Nephron (organoid): ENCODE results near the gene SMIM9.
"Not testable (repeated sequence)": the region's sequence is repeated elsewhere in the genome, so short reads cannot be mapped to it uniquely, and the experiment has no call there.

Experiments
- H3K27ac Mint-ChIP-seq, 3 experiments: 2 replicates each; pipeline ENCODE4 v1.8.0; 2020; ENCODE audit warnings: mixed read lengths in 3 of 3, mild to moderate bottlenecking in 2 of 3, moderate library complexity in 1 of 3
- H3K27me3 Mint-ChIP-seq: 2 replicates; pipeline ENCODE4 v1.8.0; 2021; ENCODE audit warnings: low read depth, mild to moderate bottlenecking, moderate library complexity, mixed read lengths
- H3K36me3 Mint-ChIP-seq: 2 replicates; pipeline ENCODE4 v1.8.0; 2020; ENCODE audit warnings: low read depth, mixed read lengths
- H3K4me1 Mint-ChIP-seq: 2 replicates; pipeline ENCODE4 v1.8.0; 2020; ENCODE audit warnings: mixed read lengths
- H3K4me3 Mint-ChIP-seq, 3 experiments: 2 replicates each; pipeline ENCODE4 v1.8.0; 2020; ENCODE audit warnings: mild to moderate bottlenecking in 3 of 3, mixed read lengths in 3 of 3, moderate library complexity in 2 of 3
- H3K9me3 Mint-ChIP-seq: 2 replicates; pipeline ENCODE4 v1.8.0; 2020; ENCODE audit warnings: mixed read lengths
- CTCF ChIP-seq, 3 experiments: fragments of 200-600 bp; sonication (generic); IDR thresholded peaks; one replicate each; pipeline ENCODE4 v1.5.0; 2021; ENCODE audit warnings: antibody characterized with exemption in 3 of 3; ENCODE audit not compliant: unreplicated experiment in 3 of 3

The SMIM9 gene

DNA sequence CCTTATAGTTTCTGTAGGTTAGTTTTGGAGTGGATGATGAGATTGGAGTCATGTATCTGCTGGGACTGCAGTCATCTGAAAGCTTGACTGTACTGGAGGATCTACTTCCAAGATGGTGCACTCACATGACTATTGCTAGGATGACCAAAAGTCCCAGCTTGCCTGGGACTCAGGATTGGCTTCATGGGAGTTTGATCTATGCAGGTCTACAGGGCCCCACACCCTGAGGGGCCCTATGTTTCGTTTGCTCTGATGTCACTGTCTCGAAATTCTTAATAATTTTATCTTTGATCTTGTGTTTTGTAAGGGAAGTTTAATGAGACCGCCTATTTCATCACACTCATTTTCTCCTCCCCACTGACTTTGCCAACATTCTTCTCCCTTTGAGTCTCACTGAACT, at the start of gene SMIM9:
Gene SMIM9 (minus strand): TSS at position 101 of the 400 bp plus-strand sequence. CDS start 3,806 bp downstream, outside the sequence.
- Mint-ChIP-seq H3K4me1 (no peaks in the 10 kb centered on the region), H3K9me3 (peaks cover 16% of the 10 kb centered on the region), H3K27ac (no peak within 1 kb of the TSS), H3K27me3 (peaks cover 4% of the 10 kb centered on the region), H3K36me3 (no peaks in the 10 kb centered on the region), H3K4me3 (no peak within 1 kb of the TSS)
- no peak for TF ChIP-seq CTCF (IDR thresholded peaks at IDR 0.05; ENCODE audit: unreplicated experiment in 3 of 3)

DNA sequence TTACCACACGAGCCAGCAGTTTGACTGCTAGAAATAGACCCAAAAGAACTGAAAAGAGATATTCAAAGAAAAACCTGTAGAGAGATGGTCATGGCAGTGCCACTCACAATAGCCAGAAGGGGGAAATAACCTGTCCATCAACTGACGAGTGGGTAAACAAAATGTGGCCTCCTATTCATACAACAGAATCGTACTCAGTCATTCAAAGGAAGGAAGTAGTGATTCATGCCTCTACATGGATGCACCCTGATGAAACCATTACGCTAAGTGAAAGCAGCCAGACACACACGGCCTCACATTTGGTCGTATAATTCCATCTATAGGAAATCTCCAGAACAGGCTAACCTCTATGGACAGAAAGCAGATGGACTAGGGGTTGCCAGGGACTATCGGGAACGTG, 49.6 kb upstream of the SMIM9 start:
- not testable (repeated sequence) for H3K4me3 Mint-ChIP-seq, H3K4me1 Mint-ChIP-seq, H3K36me3 Mint-ChIP-seq, H3K27ac Mint-ChIP-seq, H3K27me3 Mint-ChIP-seq
- peaks cover 11% of the 10 kb centered on the region for H3K9me3 Mint-ChIP-seq

- Mint-ChIP-seq H3K27ac (no peak overlapping the region), H3K4me3 (no peak overlapping the region), H3K27me3 (no peaks in the 10 kb centered on the region), H3K9me3 (peaks cover 42% of the 10 kb centered on the region), H3K36me3 (no peaks in the 10 kb centered on the region), H3K4me1 (no peaks in the 10 kb centered on the region)
- TF ChIP-seq CTCF (IDR thresholded peaks at IDR 0.05; ENCODE audit: unreplicated experiment in 3 of 3), result no peak
Measured at GRCh38 chrX:154873329-154873728, 38.9 kb upstream of the SMIM9 start.

DNA sequence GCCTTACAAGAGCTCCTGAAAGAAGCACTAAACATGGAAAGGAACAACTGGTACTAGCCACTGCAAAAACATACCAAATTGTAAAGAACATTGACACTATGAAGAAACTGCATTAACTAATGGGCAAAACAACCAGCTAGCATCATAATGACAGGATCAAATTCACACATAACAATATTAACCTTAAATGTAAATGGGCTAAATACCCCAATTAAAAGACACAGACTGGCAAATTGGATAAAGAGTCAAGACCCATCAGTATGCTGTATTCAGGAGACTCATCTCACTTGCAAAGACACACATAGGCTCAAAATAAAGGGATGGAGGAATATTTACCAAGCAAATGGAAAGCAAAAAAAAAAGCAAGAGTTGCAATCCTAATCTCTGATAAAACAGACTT, 34.1 kb upstream of the SMIM9 start:
- H3K9me3 Mint-ChIP-seq, result peaks cover 65% of the 10 kb centered on the region
- not testable (repeated sequence) for H3K27ac Mint-ChIP-seq, H3K36me3 Mint-ChIP-seq, H3K4me1 Mint-ChIP-seq, H3K27me3 Mint-ChIP-seq, H3K4me3 Mint-ChIP-seq

DNA sequence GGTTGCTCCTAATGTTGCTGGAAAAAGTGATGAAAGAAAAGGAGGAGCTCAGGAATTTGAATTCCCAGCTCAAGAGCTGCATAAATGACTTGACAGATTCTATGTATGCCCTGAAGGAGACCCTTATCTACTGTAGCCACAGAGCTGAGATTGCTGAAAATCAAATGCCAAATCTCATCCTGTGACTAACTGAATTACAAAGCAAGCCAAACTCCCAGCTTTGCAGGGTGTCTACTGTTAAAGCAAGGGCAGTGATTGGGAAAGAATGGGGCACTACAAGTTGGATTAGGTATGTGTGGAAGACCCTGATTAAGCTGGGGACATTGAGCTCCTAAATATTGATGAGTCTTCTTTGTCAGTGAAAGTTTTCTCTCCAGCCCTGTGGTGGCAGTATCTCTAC, 20.8 kb upstream of the SMIM9 start:
- no peak for TF ChIP-seq CTCF (IDR thresholded peaks at IDR 0.05; ENCODE audit: unreplicated experiment in 3 of 3)
- H3K4me3 Mint-ChIP-seq, result no peak overlapping the region
- peaks cover 37% of the 10 kb centered on the region for H3K9me3 Mint-ChIP-seq
- H3K36me3 Mint-ChIP-seq, result no peaks in the 10 kb centered on the region
- H3K27ac Mint-ChIP-seq, result no peak overlapping the region
- H3K27me3 Mint-ChIP-seq, result no peaks in the 10 kb centered on the region
- H3K4me1 Mint-ChIP-seq, result no peaks in the 10 kb centered on the region

DNA sequence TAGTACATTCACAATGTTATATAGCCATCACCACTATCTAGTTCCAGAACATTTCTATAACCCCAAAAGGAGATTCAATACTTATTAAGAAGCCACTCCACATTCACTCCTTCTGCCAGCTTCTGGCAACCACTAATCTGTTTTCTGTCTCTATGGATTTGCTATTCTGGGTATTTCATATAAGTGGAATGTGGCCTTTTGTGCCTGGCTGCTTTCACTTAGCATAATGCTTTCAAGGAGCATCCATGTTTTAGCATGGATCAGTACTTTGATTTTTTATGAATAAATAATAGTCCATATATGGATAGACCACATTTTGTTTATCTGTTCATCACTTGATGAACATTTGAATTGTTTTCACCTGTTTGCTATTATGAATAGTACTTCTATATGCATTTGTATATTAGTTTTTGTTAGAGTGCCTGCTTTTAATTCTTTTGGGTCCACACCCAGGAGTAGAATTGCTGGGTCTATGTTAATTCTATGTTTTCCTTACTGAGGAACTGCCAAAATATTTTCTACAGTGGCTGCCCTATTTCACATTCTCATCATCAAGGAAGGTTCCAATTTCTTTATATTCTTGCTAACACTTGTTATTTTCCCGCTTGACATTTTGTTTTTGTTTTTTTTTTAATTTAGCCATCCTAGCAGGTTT, 16.6 kb upstream of the SMIM9 start:
- Mint-ChIP-seq H3K36me3 (peaks cover 5% of the 10 kb centered on the region), H3K27me3 (no peaks in the 10 kb centered on the region), H3K9me3 (peaks cover 42% of the 10 kb centered on the region), H3K4me3 (no peak overlapping the region), H3K27ac (no peak overlapping the region), H3K4me1 (no peaks in the 10 kb centered on the region)
- no peak for TF ChIP-seq CTCF (IDR thresholded peaks at IDR 0.05; ENCODE audit: unreplicated experiment in 3 of 3)

GRCh38 chrX:154840856-154841255, 6.4 kb upstream of the SMIM9 start:
- H3K27me3 Mint-ChIP-seq, result no peaks in the 10 kb centered on the region
- H3K4me3 Mint-ChIP-seq, result no peak overlapping the region
- H3K27ac Mint-ChIP-seq, result no peak overlapping the region
- H3K4me1 Mint-ChIP-seq, result no peaks in the 10 kb centered on the region
- H3K36me3 Mint-ChIP-seq, result no peaks in the 10 kb centered on the region
- peaks cover 19% of the 10 kb centered on the region for H3K9me3 Mint-ChIP-seq
- TF ChIP-seq CTCF (IDR thresholded peaks at IDR 0.05; ENCODE audit: unreplicated experiment in 3 of 3), result peak in 2 of 3 experiments; percentile 19 to 26
